ENCODE measurements around the gene PTPRA.
"Not testable (repeated sequence)": the region's sequence is repeated elsewhere in the genome, so short reads cannot be mapped to it uniquely, and the experiment has no call there.

Gene PTPRA

GRCh38 chr20:3073251-3073643 lies 200.0 kb downstream of the PTPRA start:
- DNase-seq (ENCODE audit: low read depth) = not testable (repeated sequence)

DNA sequence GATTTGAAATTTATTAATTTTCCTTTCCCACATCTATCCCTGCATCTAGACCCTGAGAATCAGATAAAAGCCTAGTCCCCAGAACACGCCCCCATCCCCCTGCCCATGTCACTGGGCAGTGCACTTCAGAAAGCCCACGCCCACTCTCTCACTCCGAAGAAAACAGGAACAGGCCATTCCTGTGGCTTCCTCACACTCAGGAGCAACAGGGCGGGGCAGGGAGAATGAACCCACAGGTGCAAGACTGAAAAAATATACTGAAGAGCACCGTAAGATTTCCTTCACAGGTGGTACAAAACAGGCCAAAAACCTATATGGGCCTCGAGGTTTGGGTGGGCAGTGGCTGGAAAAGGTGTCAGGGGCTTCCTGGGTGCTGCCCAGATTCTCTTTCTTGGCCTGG lies 201.5 kb downstream of the PTPRA start:
- DNase-seq (ENCODE audit: low read depth) = no peak

GRCh38 chr20:3075315-3075714 lies 202.0 kb downstream of the PTPRA start:
- not testable (repeated sequence) for DNase-seq (ENCODE audit: low read depth)

GRCh38 chr20:3077618-3078134 lies 204.4 kb downstream of the PTPRA start:
- no peak for DNase-seq (ENCODE audit: low read depth)

GRCh38 chr20:3080939-3081388 lies 207.7 kb downstream of the PTPRA start:
- peak; percentile 14 for DNase-seq (ENCODE audit: low read depth)

DNA sequence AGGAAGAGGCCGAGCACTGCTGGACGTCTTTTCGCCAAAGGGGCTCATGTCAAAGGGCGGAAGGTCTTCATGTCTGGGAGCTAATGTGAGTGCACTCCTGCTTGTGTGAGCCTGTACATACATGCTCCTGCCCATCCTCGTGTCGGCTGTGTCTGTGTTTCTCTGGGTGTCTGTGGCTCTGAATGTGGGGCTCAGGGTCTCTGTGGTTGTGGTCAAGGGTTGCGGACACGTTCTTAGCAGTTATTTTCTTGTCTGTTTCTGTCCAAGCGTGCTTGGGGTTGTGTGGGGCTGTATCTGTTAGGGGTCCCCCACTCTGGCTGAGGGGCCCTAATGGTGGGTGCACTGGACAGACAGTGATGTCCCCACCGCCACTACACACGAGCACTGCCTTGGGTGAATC lies 208.4 kb downstream of the PTPRA start:
- DNase-seq (ENCODE audit: low read depth) = no peak

DNA sequence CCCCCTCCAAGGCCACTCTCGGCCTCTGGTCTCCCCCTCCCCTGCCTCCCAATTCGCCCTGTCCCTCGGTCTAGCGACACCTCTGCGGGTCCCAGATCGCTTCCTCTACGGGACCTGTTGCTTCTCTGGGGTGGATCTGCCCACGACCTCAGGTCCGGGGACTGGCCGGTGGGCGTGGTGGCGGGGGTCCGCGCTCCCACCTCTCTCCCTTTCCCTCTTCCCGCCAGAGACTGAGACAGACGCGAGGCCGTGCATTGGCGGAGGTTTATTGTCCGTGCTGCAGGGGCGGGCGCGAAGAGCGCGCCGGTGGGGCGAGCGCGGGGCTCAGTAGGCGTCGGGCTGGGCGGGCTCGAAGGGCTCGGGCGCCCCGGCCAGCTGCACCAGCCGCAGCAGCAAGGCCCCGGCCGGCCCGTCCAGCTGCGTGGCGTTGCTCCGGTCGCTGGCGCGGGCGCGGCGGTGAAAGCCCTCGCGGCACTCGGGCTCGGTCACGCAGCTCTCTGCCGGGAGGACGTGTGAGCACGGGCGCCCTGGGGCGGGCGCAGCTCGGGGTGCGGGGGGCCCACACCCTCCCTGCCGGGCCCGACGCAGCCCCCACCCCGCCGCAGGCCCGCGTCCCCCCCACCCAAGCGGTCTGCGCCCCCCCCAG lies 209.1 kb downstream of the PTPRA start:
- no peak for DNase-seq (ENCODE audit: low read depth)

GRCh38 chr20:3082955-3083952 lies 210.0 kb downstream of the PTPRA start:
- no peak for DNase-seq (ENCODE audit: low read depth)

GRCh38 chr20:3084283-3084985 lies 211.2 kb downstream of the PTPRA start, which contains the start of gene AVP:
Gene AVP (minus strand): TSS chr20:3084724. CDS start chr20:3084674, 50 bp downstream.
- DNase-seq (ENCODE audit: low read depth) = no peak

DNA sequence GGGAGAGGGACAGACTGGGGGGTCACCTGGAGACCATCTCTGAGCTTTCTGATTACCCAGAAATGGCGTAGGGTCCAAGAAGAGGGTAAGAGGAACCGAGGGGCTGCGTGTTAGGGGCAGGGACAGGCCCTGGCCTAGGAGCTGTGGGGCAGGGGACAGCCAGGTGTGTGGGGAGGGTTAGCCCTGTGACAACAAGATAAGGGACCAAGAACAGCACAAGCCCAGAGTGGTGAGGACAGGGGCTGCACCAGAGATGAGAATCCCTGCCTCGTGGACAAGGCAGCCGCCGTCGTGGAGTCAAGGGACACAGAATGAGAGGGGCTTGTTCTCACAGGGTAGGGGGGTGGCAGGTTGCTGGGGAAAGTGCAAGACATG lies 211.7 kb downstream of the PTPRA start:
- DNase-seq (ENCODE audit: low read depth) = no peak

DNA sequence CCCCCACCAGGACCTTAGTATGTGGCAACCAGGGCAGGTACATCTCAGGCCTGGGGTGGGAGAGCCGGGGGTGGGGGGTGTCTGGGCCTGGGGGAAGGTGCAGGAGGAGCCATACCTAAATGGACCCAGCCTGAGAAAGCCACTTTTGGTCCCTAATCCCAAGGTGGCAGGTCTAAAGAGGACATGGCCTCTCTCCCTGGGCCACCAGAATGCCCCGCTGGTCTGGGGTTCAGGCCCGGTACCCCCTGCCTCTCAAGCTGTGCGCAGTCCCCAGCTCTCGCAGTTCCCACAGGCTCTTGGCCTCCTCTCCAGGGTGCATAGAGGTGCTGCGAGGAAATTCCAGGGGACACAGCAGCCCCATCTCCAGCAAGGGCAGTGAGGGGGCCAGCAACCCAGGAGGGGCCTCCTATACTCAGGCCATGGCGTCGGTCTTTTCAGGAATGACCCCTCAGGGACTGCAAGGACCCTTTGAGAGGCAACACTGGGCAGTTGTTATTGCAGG lies 212.3 kb downstream of the PTPRA start:
- DNase-seq (ENCODE audit: low read depth) = no peak

DNA sequence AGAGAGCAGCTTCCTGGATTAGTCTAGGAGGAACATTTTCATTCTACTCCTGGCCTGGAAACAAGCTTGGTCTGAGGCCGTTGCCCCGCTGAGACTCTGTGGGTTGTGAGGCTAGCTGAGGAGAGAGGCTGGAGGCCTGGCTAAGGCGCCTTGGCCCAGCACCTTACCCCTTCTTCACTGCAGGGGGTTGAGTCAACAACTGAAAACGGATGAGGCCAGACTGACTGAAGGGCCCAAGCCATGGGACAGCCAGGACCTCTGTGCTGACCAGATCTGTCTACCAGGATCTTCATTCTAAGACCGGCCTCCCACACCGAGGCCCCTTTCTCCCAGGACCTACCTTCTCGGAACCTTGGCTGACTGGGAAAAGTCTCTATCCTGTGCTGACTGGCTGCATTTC lies 214.8 kb downstream of the PTPRA start:
- no peak for DNase-seq (ENCODE audit: low read depth)

Data from fibroblast of the conjunctiva (primary cell).